Breast epithelium (tissue), 3 donors: Measurements from ENCODE around the gene LHX1.

ENCODE experiments used
- POLR2A ChIP-seq: fragments of 450-650 bp; IDR thresholded peaks from one replicate; pipeline ENCODE4 v1.6.1; 2016; ENCODE audit warnings: antibody characterized with exemption, mild to moderate bottlenecking, moderate library complexity
- TF ChIP-seq, protein P1 (sequence below), 3 donors: fragments of 450-650 bp; IDR thresholded peaks; one replicate each; pipeline ENCODE4 v1.5.1; 2016 to 2017; ENCODE audit warnings: antibody characterized with exemption in 3 of 3, mild to moderate bottlenecking in 3 of 3, moderate library complexity in 3 of 3

GRCh38 chr17:36971508-36971907 lies 34.2 kb downstream of the LHX1 start:
- TF ChIP-seq, protein P1, sequence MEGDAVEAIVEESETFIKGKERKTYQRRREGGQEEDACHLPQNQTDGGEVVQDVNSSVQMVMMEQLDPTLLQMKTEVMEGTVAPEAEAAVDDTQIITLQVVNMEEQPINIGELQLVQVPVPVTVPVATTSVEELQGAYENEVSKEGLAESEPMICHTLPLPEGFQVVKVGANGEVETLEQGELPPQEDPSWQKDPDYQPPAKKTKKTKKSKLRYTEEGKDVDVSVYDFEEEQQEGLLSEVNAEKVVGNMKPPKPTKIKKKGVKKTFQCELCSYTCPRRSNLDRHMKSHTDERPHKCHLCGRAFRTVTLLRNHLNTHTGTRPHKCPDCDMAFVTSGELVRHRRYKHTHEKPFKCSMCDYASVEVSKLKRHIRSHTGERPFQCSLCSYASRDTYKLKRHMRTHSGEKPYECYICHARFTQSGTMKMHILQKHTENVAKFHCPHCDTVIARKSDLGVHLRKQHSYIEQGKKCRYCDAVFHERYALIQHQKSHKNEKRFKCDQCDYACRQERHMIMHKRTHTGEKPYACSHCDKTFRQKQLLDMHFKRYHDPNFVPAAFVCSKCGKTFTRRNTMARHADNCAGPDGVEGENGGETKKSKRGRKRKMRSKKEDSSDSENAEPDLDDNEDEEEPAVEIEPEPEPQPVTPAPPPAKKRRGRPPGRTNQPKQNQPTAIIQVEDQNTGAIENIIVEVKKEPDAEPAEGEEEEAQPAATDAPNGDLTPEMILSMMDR (IDR thresholded peaks at IDR 0.05) = no peak
- TF ChIP-seq POLR2A = no peak
